Measurements from ENCODE around the gene KIF1A.
"Not testable (repeated sequence)": the region's sequence is repeated elsewhere in the genome, so short reads cannot be mapped to it uniquely, and the experiment has no call there.

Gene KIF1A

DNA sequence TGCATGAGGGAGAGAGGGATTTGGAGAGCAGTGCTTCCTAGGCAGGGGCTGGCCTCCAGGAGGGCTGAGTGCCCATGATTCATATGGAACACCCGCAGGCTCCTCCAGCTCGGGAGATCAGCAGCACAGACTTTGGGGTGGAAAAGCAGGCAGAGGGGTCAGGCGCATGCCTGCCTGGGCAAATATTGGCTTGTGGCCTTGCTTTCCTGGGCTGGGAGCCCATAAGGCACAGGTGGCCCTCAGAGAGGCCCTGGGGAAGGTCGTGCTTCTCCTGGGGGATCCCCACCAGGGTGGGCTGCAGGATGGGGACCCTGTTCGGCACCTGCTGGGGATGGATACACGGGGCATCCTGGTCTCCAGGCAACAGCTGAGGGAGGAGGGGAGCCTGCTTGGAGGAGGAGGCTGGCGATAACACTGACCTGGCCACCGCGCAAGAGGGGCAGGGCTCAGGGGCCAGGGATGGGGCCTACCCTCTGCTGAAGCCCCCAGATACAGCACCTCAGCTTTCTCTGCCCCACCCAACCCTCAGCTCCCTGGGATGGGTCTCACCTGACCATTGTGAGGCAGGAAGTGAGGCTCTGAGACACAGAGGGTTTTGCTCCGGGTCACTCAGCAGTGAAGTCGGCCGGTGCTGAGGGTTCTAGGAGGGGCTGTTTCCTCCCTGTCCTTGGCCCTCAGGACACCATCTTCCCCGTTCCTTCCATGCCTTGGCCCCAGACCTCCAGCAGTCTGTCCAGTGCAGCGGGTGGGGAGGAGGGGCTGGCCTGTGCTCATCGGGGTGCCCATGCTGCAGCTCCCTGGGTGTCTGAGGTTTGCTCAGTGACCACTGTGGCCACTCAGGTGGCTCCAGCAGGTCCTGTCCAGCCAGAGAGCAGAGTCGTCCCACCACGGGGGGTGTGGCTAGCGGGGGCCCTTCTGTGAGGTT lies 116.3 kb downstream of the KIF1A start:
- in situ Hi-C loops (cut with HindIII; ENCODE audit: low pct_unique_long_range_greater_than_20kb, low sequenced_read_pairs), result no loop called here
- TF ChIP-seq JUND (IDR thresholded peaks at IDR 0.05; ENCODE audit: low read depth), result no peak
- no peak for DNase-seq (ENCODE audit: low read depth in 1 of 2, low spot score in 1 of 2)

DNA sequence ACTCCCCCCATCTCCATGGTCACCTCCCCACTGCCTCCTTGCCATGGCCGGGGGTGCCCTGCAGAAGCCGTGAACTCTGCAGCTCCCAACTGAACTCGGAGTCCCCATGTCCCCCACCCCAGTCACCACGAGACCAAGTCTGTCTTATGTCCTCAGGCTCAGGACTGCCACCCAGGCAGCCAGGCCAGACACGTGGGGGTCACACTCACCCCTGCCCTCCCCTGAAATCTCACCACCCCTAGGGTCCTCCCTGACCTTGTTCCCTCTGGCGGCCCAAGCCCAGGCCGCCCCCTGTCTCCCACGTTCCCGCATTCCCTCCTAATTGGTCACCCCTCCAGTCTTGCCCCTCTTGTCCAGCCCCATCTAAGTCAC lies 117.4 kb downstream of the KIF1A start:
- in situ Hi-C loops (cut with HindIII; ENCODE audit: low pct_unique_long_range_greater_than_20kb, low sequenced_read_pairs), result no loop called here
- DNase-seq (ENCODE audit: low read depth in 1 of 2, low spot score in 1 of 2), result no peak
- no peak for TF ChIP-seq JUND (IDR thresholded peaks at IDR 0.05; ENCODE audit: low read depth)

GRCh38 chr2:240701736-240702639 lies 118.0 kb downstream of the KIF1A start:
- in situ Hi-C loops (cut with HindIII; ENCODE audit: low pct_unique_long_range_greater_than_20kb, low sequenced_read_pairs), result no loop called here
- TF ChIP-seq JUND (IDR thresholded peaks at IDR 0.05; ENCODE audit: low read depth), result no peak
- no peak for DNase-seq (ENCODE audit: low read depth in 1 of 2, low spot score in 1 of 2)

DNA sequence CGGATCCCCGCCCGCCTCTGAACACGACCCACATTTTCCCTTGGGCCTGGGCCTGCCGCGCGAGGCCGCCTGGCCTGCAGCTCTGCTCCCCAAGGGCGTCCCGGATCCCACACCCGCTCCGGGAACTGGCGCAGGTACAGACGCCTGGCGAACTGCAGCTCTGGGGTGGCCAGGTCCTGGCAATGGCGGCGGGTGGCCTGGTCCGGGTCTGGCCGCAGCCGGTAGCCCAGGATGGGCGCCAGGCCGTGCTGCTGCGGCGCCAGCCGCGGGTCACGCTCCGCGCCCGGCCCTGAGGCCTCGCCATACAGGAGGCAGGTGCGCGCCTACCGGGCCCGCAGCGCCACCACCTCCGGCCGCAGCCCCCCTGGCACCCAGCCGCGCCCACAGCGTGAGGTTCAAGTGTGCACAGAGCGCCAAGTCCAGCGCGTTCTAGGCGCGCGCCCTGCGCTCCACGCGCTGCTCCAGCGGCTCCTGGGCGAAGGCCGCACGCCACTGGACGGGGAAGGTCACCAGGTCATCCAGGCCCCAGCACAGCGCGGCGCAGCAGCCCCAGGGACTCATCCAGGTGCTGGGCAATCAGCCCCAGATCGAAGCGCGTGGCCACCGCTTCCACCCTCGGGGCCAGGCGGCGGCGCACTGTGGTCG lies 118.8 kb downstream of the KIF1A start:
- in situ Hi-C loops (cut with HindIII; ENCODE audit: low pct_unique_long_range_greater_than_20kb, low sequenced_read_pairs), result no loop called here
- no peak for TF ChIP-seq JUND (IDR thresholded peaks at IDR 0.05; ENCODE audit: low read depth)
- DNase-seq (ENCODE audit: low read depth in 1 of 2, low spot score in 1 of 2), result no peak

- in situ Hi-C loops (cut with HindIII; ENCODE audit: low pct_unique_long_range_greater_than_20kb, low sequenced_read_pairs), result not testable (repeated sequence)
Observed at GRCh38 chr2:240700616-240701015, 119.4 kb downstream of the KIF1A start.

GRCh38 chr2:240699835-240700234 lies 120.2 kb downstream of the KIF1A start:
- in situ Hi-C loops (cut with HindIII; ENCODE audit: low pct_unique_long_range_greater_than_20kb, low sequenced_read_pairs); DNase-seq (ENCODE audit: low read depth in 1 of 2, low spot score in 1 of 2): not testable (repeated sequence)

More at GRCh38 chr2:240700616-240701015, 119.4 kb downstream of the KIF1A start:
- DNase-seq (ENCODE audit: low read depth in 1 of 2, low spot score in 1 of 2), result not testable (repeated sequence)

DNA sequence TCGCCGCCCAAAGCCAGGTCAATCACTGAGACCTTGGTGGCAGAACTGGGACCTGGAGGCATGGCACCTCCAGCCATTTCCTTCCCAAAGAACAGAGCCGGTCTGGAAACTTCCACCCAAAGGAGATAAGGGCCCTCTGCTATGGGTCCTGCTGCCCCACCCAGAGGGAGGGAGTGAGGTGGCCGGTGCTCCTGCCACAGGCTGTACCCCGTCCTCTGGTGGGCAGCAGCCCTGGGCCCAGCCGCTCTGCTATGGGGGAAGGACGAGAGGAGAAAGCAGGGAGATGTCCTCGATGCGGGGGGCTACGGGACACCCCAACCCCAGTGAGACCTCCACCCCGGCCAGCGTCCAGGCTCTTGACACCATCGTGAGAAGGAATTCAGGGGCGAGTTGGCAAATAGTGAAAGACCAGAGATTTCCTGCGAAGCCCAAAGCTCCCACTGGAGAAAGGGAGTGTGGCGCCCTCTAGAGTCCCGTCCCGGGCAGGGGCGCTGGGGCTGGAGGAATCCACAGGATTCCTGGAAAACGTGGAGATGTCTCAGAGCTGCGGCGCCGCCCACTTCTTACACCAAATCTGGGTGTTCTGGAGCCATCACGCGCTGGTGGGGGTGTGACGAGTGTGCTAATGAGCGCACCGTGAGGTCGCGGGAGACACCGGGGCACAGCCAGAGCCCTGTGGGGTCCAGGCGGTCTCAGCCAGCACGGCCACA lies 121.0 kb downstream of the KIF1A start:
- DNase-seq (ENCODE audit: low read depth in 1 of 2, low spot score in 1 of 2); in situ Hi-C loops (cut with HindIII; ENCODE audit: low pct_unique_long_range_greater_than_20kb, low sequenced_read_pairs): not testable (repeated sequence)

GRCh38 chr2:240696469-240696868 lies 123.5 kb downstream of the KIF1A start:
- DNase-seq (ENCODE audit: low read depth in 1 of 2, low spot score in 1 of 2); in situ Hi-C loops (cut with HindIII; ENCODE audit: low pct_unique_long_range_greater_than_20kb, low sequenced_read_pairs): not testable (repeated sequence)

DNA sequence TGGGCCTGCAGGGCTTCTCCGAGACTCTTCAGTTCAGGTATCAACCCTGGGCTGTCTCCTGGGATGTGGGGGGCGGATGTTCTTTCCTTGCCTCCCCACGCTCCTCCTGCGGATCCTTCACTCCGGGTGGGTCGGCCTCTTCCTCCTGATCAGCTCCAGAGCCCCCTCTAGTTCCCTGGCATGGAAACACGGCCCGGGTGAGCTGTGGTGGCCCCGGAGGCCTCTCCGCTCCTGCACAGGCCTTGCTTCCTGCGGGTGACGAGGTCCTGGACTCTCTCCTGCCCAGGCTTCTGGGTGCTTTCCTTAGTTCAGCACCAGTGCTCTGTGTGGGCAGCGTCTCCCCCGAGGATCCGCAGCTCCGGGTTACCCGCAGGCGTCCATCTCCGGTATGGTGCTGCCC lies 124.4 kb downstream of the KIF1A start:
- DNase-seq (ENCODE audit: low read depth in 1 of 2, low spot score in 1 of 2); in situ Hi-C loops (cut with HindIII; ENCODE audit: low pct_unique_long_range_greater_than_20kb, low sequenced_read_pairs): not testable (repeated sequence)

GRCh38 chr2:240694304-240694703 lies 125.7 kb downstream of the KIF1A start:
- DNase-seq (ENCODE audit: low read depth in 1 of 2, low spot score in 1 of 2); in situ Hi-C loops (cut with HindIII; ENCODE audit: low pct_unique_long_range_greater_than_20kb, low sequenced_read_pairs): not testable (repeated sequence)

GRCh38 chr2:240692583-240693561 lies 127.1 kb downstream of the KIF1A start:
- in situ Hi-C loops (cut with HindIII; ENCODE audit: low pct_unique_long_range_greater_than_20kb, low sequenced_read_pairs); DNase-seq (ENCODE audit: low read depth in 1 of 2, low spot score in 1 of 2): not testable (repeated sequence)

DNA sequence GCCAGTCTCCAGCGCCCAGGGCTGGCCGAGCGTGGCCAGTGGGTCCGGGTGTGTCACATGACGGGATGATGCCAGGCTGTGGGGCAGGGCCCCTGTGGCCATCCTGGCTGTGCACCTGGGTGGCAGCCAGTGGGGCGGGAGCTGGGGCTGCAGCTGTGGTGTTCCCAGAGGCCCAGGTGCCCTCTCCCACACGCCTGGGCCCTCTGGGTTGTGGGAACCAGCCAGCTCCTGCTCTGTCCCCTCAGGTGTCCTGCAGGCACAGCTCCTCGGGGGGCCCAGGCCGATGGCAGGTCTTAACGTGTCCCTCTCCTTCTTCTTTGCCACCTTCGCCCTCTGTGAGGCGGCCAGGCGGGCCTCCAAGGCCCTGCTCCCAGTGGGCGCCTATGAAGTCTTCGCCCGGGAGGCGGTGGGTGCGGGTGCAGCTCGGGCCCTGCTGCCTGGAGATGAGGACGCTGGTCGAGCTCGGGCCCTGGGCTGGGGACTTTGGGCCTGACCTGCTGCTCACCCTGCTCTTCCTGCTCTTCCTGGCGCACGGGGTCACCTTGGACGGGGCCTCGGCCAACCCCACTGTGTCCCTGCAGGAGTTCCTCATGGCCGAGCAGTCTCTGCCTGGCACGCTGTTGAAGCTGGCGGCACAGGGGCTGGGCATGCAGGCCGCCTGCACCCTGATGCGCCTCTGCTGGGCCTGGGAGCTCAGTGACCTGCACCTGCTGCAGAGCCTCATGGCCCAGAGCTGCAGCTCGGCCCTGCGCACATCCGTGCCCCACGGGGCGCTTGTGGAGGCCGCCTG lies 128.2 kb downstream of the KIF1A start, which contains the start of gene AQP12A:
TSS of gene AQP12A (plus strand) at position 236 of the 790 bp plus-strand sequence. CDS start at position 284, 48 bp downstream.
- in situ Hi-C loops (cut with HindIII; ENCODE audit: low pct_unique_long_range_greater_than_20kb, low sequenced_read_pairs); DNase-seq (ENCODE audit: low read depth in 1 of 2, low spot score in 1 of 2): not testable (repeated sequence)

DNA sequence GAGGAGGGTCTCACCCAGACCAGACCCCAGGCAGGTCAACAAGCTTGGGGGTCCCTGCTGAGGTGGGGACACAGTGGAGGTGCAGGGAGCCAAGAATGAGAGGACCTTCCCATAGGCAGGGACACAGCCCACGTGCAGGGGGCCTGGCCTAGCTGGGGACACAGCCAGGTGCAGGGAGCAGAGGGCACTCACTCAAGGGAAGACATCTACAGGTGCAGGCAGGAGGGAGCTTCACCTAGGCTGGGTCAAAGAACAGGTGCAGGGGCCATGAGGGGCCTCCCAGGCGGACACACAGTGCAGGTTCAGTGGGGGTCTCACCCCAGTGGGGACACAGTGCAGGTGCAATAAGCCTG lies 129.0 kb downstream of the KIF1A start:
- DNase-seq (ENCODE audit: low read depth in 1 of 2, low spot score in 1 of 2); in situ Hi-C loops (cut with HindIII; ENCODE audit: low pct_unique_long_range_greater_than_20kb, low sequenced_read_pairs): not testable (repeated sequence)

- in situ Hi-C loops (cut with HindIII; ENCODE audit: low pct_unique_long_range_greater_than_20kb, low sequenced_read_pairs); DNase-seq (ENCODE audit: low read depth in 1 of 2, low spot score in 1 of 2): not testable (repeated sequence)
Observed at GRCh38 chr2:240690421-240691074, 129.5 kb downstream of the KIF1A start.

All from T47D (cell line).